Activated CD4-positive, alpha-beta T cell treated with anti-CD3 and anti-CD28 coated beads for 1 hour (primary cell): ENCODE results near the gene DDAH1.
"Not testable (repeated sequence)": the region's sequence is repeated elsewhere in the genome, so short reads cannot be mapped to it uniquely, and the experiment has no call there.

Experiments used
- DNase-seq: peaks from one replicate; pipeline ENCODE4 v3.0.0-alpha.2; 2020

DDAH1 gene

DNA sequence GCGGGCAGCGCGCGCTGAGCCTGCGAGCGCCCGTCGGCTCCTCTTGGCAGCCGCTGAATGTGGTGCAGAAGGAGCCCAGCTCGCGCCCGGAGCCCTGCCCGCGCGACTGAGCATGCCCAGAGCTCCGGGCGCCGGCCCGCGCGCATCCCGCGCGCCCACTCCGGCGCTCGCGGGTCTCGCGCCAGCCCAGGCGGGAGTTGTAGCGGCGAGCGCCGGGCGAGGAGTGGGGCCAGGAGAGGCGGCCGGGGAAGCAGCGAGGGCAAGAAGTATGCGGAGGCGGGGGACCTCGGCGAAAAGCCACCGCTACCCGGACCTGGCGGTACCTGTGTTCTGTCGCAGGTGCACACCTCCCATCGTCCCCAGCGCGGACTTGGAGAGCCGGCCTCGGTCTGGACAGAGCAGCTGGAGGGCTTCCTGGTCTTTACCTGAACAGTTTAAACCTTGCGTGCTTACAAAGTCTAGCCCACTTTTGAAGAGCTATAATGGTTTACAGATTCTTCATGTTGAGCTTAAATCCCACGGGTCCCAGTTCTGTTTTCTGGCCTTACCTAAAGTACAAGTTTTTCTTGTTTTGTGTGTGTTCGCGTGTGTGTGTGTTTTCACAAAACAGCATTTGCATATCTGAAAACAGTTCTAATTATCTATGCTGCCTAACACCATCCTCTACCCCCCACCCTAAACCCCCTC is at the start of gene DDAH1:
Gene DDAH1, minus strand, starts transcription at position 61 of the 687 bp plus-strand sequence. CDS start 114 bp downstream, outside the sequence.
- DNase-seq: no peak

DNA sequence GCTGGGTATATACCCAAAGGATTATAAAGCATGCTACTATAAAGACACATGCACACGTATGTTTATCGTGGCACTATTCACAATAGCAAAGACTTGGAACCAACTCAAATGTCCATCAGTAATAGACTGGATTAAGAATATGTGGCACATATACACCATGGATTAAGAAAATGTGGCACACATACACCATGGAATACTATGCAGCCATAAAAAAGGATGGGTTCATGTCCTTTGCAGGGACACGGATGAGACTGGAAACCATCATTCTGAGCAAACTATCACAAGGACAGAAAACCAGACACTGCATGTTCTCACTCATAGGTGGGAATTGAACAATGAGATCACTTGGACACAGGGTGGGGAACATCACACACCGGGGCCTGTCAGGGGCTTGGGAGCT is 49.0 kb upstream of the DDAH1 start:
- DNase-seq: not testable (repeated sequence)

DNA sequence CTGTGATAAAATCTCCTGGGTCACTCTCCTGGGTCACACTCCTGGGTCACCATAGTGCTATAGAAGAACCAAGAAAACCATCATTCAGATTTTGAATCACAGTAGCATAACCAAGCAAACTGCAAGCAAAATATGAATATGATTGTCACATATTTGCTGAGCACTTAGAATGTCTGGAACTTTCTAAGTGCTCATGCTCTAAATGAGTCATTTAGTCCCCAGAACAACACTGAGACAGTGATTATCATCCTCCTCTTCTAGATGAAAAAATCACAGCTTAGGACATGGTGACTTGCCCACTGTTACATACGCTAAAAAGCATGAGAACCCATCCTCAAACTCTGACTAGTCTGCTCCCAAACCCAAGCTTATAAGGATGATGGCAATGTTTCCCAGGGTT is 39.5 kb upstream of the DDAH1 start:
- no peak for DNase-seq

DNA sequence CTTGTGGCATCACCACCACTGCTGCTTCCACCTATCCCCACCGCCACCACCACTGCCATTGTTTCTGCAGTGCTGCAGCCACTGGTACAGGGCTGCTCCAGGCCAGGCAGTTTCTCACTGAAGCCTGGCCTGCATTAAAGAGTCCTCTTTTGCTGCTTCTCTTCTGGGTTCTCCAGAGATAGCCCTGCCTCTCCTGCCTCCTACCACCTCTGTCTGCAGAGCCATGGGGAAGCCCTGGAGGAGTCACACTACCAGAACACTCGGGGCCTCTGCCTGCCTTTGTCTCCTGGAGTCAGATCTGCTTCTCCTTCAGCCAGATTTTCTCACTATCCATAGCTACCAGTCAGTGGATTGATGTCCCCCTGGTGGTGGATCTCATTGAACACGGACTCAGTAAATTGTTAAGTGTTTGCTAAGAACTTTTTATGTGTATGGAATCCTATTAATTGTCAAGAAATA is 37.7 kb upstream of the DDAH1 start:
- no peak for DNase-seq

DNA sequence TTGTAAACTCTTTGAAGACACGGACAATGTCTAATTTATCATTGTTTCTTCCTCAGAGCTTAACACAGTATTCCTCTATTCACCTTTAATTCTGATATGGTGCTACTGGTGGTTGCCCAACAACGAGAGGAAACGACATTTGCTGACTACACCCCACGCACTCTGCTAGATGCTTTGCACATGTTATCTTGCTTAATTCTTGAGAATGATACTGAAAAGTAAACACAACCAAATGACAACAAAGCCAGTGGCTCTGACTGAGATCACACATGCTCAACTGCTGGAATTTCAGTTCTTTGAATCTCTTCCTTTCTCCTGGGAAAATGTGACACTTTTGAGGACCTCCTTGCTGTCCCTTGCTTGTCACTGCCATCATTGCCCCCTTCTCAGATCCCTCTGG is 37.2 kb upstream of the DDAH1 start:
- no peak for DNase-seq

DNA sequence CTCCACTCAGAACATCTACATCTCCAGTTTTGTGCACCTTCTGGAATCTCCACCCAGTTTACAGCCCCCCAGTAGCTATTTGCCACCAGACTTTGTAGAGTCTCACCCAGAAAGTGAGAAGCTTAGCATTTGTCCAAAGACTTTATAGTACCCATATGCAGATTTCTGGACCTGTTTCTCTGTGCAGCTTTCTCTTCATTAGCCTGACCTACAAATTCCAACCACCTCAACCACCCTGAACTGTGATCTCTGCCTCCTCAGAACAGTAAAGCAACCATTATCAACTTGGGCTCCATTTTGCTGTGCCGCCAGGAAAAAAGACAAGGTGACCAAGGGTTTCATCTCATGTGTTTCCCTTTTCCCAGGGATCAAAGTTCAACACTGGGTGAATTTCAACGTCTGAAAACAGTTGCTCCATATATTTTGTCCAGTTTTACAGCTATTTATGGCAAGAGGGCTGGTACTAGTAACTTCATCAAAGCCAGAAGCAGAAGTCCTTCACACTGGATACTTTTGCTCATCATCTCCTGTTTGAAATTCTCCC is 36.5 kb upstream of the DDAH1 start:
- no peak for DNase-seq

DNA sequence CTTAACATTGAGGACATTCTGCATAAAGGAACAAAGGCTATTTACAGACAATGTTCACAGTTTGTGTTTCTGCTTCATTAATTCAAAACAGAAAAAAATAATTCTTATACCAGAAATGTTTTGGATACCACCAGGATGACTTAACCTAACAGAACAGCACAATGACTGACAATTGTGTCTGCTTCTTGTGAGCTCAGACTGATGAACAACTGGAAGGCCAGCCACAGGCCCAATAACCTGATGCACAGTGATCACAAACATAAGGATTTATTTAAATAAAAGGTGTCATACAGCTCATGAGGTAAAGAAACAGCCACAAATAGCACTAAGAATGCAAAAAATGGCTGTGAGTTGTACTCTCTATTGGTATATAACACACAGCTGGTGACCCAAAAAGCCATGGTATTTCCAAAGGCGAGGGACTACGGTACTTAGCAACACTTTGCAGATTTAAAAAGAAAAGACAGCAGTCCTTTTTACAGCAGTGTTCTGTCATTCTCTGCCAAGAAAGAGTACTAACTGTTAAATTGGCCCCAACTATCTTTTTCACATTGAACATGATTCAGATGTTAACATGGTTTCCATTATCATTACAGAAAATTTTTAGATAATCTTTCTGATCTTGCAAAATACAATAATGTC is 32.1 kb upstream of the DDAH1 start:
- DNase-seq: no peak

DNA sequence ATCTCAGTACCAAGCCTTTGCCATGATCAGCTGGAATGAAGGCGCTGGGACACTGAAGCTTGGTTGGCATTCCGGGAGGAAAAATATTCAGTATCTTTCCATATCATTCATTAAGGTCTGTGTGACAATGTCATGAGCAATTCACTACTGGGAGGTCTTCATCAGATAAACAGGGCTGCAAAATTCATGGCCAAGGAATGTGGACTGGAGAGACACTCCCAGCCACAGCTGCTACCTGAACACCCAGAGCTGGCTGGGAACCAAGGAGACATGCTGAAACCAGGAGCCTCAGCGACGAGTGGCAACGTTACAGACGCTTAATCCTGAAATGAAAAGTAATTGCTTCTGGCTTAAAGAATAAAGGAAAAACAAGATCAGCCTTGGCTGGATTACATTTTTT is 30.6 kb upstream of the DDAH1 start:
- no peak for DNase-seq

DNA sequence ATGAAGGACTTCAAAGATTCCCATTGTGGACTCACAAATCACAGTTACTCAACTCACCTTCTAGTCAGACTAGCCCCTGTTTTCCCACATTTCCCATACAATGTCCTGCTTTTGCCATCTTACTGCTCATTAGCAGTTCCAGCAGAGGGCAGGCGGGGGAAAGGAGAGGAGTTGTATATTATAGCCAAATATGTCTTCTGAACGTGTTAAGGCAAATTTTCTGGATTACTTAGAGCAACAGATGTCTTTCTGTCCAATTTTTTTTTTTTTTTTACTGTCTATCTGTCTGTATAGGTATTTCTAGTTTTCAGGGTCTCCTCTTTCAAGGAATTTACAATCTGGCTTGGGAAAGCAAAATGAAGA is 29.9 kb upstream of the DDAH1 start:
- no peak for DNase-seq

DNA sequence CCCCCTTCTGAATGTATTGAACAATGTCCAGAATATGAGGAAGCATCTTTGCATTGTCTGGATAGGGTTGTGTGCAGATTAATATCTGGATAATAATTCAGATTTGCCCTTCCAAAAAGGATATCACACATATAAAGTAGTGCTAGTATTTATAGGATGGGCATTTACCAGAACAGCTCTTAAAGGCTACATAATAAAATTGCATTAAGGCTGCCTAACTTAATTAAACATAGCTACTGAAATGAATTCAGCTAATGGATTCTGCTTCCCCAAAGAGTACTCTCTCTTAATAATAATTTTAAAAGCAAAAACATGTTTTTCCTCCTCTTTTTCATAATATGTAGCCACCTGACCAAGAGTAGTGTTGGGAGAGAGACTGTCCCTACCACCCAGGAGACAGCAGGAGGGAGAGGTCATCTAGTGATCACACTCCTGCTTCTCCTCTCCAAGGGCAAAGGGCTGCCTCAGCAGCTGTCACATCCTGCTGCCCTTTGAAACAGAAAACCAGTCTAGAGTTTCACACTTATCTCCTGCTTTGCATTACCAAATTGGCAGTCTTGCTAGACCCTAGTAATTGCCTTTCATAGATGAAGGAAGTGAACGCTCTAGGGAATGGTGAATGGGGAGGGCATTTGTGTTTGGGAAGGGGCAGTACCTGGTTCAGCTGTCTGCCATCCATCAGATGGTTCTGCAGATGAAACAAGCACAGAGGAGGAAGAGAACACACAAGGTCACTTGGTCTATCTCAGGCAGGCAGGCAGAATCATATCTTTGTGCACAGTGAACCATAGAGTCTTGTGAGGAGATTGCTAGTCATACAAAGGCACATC is 29.3 kb upstream of the DDAH1 start:
- no peak for DNase-seq

DNA sequence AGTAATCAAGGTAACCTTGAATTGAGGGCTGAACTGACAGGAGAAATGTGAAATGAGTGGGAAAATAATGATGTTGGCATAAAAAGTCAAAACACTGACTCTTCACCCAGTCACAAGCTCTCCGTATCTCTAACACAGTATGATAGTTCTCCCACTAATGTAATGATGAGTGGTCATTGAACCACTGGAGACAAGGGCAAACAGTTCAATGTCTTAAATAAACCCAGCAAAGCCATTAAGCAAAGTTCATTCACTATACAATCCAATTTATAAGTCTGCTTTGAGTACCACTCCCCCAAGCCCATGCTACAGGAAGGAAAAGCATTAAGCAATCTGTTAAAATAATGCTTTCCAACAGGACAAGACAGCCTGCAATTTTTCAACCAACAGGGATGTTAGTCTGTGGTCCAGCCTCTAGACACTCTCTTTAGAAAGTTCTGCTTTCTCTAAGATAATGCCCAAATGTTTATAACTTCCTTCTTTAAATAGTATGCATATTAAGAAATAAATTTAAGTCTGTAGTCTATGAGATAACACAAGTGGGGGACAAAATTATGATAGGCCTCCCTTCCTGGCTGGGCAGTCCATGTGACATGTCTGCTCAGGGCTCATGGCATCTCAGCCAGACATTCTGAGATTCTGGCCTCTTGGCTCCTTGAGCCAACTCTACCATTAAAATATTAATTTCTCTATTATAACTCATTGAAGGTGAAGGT is 25.5 kb upstream of the DDAH1 start:
- no peak for DNase-seq

DNA sequence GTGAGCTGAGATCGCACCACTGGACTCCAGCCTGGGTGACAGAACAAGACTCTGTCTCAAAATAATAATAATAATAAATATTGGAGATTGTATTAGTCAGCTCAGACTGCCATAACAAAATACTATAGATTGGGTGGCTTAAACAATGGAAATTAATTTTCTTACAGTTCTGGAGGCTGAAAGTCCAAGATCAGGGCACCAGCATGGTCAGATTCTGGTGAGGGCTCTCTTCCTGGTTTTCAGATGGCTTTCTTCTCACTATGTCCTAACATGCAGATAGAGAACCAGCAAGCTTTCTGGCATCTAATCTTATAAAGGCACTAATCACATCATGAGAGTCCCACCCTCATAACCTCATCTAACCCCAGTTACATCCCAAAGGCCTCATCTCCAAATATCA is 23.2 kb upstream of the DDAH1 start:
- DNase-seq: no peak

DNA sequence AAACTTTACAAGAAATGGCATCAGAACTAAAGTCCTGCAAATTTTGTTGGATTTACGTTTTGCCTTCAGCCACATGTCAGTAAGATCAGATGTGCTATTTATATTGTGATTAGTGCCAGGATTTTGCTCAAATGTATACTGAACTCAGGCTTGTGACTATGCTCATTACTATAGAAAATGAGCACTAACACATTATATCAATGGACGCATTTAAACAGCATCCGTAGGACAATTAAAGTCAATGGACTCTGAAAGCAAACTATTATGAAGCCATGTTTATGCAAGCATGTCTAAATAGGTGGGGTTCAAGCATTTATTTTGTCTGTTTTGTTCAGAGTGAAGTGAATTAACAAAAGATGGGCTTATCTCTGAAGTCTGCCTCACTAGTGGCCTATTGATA is 20.6 kb upstream of the DDAH1 start:
- DNase-seq: no peak

DNA sequence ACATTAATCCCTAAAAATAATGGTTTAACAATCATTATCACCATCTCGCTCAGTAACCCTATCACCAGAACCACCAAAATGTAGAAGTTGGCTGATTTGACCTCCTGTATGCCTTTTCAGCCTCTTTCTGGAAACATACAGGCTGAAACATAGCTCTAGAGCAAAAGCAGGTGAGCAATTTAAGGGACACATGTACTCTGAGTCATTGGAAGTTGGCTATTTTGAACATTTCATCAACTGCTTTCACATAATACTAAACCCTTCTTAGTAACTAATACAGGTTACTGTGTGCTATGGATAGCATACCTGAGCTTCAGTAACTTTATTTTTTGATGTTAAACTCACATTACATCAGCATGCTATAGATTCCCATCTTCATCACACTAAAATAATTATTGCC is 19.8 kb upstream of the DDAH1 start:
- DNase-seq: no peak

DNA sequence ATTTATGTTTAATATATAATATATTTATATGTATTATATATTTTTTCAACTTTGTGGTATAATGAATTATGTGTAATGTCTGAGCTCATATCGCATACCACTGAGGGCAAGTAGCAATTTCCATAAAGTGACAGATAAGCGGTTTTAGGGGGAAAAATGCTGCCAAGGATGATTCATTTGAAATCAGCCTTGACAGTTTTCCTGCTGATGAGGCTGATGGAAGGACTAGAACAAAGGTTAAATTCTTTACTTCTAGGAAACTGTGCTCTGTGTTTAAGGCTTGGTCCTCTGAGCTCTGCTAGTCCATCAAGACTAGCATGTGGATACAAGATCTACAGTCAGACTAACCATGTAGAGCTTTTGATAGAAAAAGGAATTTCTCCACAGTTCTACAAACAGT is 19.3 kb upstream of the DDAH1 start:
- no peak for DNase-seq

DNA sequence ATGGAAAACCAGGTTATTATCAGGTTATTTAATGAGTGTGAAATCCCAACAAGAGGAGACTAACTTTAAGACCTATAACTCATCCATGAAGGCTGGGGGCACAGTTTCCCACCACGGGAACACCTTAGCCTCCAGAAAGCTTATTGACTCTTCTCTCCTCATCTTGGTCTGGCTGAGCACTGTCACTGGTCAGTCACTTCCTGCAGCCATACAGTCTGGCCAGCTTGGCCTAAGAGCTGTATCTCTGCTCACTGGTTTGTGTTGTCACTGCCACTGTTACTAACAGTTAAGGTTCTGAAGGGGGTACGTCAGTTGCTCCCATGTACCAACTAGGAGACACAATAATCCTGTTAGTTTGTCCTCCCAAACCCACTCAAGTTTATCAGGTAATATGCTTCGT is 16.7 kb upstream of the DDAH1 start:
- no peak for DNase-seq

DNA sequence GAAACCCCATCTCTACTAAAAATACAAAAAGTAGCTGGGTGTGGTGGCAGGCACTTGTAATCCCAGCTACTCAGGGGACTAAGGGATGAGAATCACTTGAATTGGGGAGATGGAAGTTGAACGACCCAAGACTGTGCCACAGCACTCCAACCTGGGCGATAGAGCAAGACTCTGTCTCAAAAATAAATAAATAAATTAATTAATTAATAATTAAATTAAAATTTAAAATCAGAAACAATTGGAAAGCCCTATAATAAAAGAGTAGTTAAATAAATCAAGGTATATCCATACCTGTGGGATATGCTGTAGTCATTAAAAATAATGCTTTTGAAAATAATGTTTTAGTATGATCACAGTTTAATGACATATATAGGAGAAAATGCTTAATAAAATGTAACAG is 15.6 kb upstream of the DDAH1 start:
- no peak for DNase-seq

DNA sequence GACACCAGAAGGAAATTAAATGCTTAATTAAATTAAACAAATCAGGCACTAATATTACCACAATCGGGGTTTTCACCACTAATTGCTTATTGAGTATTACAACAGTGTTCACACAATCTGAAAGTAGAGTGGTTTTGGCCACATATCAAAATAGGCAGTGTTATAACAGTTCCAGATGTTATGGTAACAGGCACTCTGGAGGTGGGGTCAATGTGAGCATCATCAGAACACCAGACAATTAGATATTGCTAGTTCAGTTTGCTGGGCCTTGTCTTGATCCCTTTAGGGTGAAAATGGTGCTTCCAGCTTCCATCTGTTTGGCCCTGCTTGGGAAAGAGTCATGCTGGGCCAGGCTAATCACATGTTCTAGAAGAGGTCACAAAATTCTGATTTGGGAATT is 14.5 kb upstream of the DDAH1 start:
- no peak for DNase-seq

DNA sequence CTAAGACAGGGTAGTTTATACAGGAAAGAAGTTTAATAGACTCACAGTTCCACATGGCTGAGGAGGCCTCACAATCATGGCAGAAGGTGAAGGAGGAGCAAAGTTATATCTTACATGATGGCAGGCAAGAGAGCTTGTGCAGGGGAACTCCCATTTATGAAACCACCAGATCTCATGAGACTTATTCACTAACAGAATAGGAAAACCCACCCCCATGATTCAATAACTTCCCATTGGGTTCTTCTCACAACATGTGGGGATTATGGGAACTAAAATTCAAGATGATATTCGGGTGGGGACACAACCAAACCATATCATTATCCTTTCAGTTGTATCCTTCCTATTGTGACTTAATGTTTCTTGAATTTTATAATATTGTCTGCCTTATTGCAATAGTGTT is 13.4 kb upstream of the DDAH1 start:
- DNase-seq: no peak

DNA sequence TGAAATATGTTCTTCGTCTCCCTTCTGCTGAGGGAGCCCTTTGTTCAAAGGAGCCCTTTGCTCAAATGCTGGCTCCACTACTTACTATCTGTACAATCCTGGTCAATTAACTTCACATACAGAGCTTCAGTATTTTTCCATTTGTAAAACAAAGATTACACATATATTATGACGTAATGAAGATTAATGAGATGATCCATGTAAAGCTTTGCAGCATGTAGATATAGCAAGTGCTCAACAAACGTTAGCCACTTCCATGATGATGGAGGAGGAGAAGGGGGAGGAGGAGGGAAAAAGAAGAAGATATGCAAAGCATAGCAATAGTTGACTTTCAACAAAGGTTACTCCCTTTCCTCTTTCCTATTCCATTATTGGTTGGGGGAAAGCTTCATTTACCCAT is 10.1 kb upstream of the DDAH1 start:
- DNase-seq: no peak

DNA sequence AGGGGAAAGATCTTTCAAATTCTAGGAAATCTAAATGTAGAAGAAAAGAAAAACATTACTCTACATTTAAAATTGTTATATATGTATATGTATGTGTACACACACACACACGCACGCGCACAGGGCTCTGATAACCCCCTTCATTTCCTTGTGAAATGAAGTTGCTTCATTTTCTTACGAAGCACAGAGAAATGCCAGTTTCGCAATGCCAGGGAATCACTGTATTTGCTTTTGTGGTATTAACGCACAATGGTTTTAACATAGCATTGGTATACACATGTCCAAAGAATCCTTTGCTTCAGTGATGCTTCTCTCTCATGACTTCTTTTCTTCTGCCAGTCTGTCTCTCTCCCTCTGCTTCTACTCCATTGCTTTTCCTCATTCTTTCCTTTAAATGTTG is 8.4 kb upstream of the DDAH1 start:
- DNase-seq: no peak

DNA sequence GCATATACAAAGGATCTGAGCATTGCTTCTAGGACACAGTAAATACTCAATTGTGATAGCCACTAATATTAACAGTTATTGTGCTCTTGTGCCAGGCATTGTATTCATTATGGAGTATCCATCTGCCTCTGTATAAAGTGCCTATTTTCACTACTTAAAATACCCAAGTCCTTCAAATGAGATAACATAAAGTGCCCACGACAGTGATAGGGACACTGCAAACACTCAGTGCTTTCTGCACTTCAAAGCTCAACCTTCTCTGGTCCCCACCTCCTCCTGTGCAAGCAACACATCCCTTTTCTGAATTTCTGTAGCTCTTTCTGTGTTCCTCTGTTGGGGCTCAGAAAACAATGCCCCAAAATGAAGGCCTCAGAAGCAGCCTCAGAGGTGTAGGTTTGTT is 6.6 kb upstream of the DDAH1 start:
- DNase-seq: no peak

DNA sequence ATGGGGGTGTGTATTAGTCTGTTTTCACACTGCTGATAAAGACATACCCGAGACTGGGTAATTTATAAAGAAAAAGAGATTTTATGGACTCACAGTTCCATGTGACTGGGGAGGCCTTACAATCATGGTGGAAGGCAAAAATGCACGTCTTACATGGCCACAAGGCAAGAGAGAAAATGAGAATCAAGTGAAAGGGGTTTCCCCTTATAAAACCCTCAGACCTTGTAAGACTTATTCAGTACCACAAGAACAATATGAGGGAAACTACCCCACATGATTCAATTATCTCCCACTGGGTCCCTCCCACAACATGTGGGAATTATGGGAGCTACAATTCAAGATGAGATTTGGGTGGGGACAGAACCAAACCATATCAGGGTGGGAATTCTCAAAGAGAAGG is 5.2 kb upstream of the DDAH1 start:
- DNase-seq: not testable (repeated sequence)
